Middle frontal gyrus (tissue), 1 donor: ENCODE results near the gene BMPER.

Experiments used
- DNase-seq: peaks from one replicate; pipeline ENCODE4 v3.0.0-alpha.2; 2015; ENCODE audit warnings: low spot score; ENCODE audit errors: extremely low spot score

Gene BMPER

DNA sequence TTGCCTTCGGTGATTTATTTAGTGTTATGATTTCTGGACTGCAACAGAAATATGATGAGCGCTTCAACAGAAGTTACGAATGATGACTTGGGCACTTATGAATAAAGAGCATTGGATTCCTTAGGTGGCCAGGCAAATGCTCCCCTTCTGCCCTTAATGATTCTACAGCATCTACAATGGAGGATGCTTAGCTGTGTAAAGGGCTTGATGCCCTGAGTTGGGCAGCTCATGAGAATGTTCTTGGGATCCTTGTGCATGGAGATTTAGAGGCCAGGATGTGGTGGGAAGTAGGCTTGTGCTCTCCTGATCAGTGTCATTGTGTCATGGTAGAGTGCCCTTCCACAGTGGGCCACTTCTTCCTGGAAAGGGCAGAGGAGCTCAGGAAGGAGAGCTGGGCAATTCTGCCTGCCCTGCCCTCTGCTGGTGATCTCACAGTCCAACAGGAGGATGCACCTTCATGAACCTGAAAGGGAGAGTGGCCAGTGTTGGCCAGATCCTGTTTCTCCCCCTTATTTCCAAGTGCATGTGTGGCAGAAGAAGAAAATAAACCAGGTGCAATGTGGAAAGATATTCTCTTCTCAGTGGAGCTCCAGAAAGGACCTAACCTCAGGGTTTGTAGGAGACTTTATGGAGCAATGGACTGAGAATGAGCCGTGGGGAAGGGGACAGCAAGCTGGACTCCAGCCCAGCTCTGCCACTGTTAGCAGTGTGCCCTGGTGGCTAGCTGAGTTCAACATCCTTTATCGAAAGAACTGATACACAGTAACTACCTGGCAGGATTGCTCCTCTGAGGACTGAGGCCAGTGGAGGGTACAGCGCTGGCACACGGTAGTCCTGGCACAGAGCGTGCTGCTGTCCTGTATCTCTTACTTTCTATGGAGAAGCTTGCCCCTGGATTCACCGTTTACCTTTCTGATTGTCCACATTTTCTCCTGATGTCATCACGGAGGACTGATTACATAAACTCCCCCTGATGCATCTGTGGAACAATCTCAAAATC is 182.9 kb downstream of the BMPER start:
- DNase-seq: no peak

DNA sequence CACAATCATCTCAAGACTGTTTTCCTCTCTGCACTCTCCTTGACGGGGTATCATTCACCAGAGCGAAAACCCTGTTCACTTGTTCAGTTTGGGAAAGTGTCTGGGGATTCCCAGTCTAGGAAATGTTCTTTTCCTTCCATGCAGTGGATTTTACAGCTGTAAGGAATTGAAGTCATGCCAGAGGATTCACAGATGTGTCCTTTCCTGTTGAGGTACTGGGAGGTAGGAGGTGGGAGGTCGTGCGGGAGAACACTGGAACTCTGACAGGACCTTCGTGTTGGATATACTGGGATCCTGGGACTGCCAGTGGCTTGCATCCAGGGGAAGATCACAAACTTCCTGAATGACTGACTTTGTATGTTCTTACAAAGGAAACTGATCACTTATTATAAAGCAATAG is 185.5 kb downstream of the BMPER start:
- no peak for DNase-seq

DNA sequence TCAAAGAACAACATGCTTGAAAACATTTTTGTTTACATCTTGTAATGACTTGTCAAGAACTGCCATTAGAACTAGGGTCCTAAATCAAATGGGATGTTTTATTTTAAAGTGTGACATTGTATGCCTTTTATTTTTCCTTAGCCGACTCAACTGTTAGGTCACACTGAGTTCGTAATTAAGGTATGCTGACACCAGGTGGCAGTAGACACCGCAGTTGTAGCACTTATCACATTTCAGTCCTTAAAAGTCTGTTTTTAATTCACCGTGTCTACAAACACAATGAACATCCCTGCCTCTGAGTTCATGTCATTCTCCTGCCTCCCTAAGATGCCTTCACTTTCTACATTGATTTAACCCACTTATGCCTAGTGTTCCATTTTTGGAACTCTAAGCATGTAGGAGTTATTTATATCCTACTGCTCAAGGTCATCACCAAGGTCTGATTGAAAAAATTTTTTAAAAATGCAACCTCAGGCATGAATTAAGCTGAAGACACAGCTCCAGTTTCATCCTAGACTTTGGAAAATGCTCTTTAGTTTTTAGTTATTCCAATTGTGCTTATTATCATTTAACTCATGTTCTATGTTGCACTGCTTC is 186.1 kb downstream of the BMPER start:
- DNase-seq: no peak

DNA sequence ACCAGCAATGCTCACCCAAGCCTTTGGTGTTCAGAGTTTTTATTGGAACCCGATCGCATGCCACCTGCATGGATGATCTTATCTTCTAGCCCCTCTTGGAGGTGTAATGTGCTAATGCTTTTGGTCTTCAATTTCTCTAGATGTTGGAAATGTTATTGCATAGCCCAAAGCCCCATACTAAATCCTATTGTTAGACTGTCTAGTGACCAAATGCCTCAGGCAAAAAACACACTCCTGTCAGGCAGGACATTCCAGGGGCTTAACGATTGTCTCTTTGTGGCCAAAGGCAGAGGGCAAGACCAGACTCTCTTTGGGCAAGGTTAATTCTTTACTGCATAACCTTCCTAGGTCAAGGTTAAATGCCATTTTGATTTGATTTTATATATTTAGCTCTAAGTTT is 187.9 kb downstream of the BMPER start:
- no peak for DNase-seq

DNA sequence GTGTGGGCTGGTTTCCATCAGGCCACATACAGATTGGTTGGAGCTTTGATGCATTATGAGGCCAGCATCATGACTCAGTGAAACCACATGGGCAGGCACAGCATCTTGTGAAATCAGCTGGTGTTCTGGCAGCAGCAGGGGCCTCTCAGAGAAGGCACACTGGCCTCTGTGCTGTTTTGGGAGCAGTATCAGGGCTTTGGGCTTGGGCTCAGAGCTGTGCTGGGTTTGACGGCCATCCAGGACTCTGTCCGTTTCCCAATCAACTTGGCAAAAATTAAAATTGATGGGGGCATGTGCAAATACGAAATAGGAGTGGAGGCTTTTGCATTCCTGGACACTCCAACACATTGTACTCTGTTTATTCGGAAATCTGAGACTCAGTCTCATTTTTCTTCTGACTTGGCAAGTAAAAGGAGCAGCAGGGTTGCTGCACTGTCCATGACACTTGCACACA is 190.9 kb downstream of the BMPER start:
- no peak for DNase-seq

DNA sequence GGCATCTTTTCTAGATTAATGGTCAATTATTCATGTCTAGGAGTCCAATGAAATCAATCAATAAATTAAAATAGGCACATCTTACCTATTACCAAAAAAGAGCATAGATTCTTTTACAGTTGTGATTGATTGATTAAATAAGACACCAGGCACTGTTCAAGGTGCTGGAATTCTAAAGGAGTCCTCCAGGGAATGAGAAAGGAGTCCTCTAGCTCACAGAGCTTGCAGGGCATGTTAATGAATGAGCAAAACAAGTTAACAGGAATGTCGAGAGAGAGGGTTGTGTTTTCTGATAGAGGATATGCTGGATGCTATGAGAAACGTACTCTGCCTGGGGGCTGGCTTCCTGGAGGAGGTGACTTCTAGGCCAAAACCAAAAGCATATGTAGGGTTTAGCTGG is 191.4 kb downstream of the BMPER start:
- DNase-seq: no peak

DNA sequence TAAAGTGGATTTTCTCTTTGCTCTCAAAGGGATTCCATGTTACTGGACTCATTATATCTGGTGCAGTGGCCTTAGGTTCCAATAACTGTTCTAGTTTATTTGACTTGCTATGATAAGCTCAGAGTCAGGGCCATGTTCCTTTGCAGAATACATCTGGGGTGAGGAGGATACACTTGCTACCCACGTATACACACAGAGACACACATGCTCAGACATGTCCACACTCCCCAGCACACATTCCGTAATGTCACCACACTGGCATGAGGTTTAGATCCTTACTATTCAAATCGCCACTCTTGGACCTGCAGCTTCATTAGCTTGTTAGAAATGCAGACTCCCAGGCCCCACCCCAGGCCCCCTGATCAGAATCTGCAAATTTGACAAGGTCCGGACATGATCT is 195.3 kb downstream of the BMPER start:
- DNase-seq: no peak

DNA sequence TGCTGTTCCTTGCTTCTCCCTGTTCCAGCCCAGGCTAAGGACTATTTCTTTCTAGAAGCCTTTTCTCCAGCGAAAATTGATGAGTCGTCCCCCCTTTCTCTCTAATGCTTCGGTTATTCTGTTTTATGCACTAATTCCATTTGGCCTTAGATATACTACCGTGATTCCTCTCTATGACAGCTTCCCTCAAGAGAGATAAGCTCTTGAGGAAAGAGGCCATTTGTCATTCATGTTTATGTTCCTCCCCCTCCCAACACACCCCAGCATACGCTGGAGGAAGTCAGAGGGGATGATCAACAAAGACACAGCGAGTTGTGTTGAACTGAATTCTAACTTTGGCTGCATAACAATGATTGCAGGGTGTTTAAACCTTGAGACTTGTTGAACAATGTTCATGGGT is 198.8 kb downstream of the BMPER start:
- DNase-seq: no peak

DNA sequence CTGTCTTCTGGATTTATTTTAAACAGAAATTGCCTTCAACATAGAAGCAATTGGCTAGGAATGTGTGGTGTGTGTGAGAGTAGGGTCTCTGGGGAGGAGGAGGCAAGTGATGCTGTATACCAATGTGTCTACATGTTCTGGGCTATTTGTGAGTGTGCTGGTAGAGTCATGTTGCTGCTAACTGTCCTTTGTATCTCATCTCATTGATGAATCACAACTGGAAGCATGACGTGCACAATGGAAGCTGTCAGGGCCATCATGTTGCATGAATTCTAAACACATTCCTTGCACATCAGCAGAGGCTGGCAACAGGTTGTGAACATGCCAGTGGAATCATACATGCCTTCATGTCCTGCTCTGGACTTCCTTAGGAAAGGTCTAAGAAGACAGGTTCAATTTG is 199.7 kb downstream of the BMPER start:
- DNase-seq: no peak

DNA sequence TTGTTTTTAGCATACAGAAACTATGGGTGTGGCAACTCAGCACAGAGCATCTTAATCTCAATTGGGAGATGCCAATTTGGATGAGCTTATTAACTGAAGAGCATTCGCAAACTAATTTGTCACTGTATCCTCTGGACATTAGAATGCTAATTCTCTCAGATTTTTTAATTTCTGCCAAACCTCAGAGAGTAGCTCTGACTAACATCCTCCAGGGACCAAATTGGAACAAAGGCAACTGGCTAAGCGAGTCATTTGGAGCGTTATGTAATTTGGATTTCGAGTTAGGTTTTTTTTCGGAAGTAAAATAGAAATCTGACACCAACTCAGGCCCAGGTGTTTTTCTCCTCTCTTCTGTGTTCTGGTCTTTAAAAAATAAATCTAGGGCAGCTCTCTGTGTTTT is 201.9 kb downstream of the BMPER start:
- peak; percentile 43 for DNase-seq

DNA sequence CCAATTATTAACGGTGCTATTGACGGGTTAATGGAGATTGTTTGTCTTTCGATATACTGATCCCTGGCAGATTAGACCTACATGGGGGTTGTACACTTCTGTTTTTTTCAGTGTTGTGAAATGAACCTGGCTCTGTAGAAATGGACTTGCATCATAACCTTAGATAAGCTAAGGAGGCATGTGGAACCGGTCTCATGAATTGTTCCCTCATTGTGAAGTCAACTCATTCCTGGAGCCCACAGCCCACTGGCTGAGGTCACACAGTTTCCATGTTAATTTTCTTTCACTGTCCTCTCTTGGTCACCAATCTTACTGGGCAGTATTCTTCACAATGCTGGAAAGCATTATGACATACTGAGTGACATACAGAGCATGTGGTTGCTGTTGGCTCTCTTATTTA is 202.8 kb downstream of the BMPER start:
- no peak for DNase-seq

DNA sequence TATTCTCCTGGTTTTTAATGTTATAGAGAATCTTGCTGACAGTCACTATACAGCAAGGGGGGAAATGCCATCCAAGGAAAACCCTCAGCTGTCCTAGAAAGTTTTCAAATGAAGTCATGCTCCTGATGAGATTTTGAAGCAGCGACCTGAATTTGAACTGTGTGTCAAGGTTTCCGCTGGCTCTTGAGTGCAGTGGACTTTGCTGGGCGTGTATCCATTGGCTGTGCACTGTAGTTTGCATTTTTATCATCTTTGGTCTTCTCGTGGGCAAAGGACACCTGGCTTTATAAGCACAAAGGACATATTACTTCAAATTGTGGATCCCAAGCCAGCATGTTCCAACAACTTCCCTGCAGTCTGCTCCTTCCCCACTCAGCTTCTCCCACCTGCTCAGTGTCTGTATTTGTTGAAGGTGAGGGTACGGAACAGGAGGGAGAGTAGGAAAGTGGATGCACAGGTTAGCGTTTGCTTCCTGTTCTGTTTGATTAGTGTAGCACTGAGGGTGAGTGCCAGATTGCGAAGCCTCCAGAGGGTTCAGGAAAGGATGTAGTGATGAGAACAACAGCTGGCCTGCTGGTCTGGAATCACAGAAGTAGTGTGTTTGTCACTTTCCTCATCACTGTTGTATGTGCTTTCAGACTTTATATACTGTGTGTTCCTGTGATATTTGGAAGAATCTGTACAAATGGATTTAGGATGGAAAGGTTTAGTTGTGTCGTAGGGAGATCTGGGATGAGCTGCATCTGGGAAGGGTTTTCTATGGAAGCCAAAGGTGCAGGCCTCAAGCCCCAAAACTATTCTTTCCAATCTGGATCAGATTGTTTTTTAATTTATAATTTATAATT is 204.8 kb downstream of the BMPER start:
- no peak for DNase-seq

DNA sequence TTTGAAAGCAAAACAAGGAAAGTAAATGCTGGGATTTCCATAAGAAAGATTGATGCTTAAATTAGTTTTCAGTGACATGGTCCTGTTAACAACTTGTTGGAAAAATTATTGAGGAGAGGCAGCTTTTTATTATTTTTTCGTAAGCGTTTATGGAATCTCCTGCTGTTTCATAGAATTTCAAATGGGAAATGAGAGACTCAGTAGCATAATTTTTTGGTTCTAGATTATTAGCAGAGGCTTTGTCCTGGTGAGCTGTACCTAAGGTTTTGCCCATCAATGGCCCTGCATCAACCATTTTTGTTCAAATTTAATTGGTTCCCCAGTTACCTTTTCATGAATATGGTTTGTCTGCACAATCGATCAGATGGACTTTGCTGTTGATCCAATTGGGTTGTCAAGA is 205.7 kb downstream of the BMPER start:
- DNase-seq: no peak

DNA sequence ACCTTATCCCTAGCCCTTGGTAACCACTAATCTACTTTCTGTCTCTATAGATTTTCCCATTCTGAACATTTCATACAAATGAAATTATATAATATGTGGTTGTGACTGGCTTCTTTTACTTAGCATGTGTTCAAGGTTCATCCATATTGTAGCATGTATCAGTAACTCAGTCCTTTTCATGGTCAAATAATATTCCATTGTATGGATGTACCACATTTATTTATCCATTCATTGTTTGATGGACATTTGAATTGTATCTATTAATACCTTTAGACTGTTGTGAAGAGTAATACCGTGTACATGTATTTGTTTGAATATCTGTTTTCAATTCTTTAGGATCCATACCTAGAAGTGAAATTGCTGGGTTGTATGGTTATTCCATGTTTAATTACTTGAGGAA is 210.2 kb downstream of the BMPER start:
- DNase-seq: no peak

DNA sequence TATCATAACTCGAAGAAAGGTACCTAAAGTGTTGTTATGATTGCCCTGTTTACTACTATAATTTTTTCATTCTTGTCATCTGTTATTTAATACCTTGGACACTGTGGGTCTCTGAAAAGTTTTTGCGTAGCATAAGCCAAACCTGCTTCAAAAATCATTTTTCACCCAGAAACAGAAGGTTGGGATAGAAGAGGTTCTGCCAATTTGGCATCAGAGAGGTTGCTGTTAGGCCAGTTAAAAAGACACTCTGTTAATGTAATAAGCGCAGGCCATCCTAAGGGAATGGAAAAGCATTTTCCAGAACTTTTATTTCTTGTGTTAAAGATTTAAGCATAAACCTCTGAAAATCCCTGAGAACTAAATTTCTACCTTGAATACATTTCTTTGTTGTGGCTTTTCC is 212.2 kb downstream of the BMPER start:
- no peak for DNase-seq

DNA sequence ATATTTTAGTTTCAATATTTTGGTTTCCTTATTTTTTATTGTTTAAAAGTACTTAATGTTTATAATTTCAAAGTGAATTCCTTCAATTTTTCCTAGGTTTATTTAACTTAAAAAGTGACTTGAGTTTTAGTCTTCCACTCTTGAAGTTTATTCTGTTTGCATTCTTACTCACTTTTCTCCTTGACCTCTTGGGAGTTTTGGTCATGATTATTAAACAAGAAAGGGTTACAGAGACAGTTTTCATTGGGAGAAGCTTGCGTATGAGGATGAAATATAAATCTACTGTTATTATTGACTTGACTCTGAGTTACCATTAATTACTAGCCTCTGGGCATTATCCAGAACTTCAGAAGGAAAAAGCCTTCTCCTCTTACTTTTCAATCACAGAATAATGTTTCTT is 216.0 kb downstream of the BMPER start:
- DNase-seq: no peak

DNA sequence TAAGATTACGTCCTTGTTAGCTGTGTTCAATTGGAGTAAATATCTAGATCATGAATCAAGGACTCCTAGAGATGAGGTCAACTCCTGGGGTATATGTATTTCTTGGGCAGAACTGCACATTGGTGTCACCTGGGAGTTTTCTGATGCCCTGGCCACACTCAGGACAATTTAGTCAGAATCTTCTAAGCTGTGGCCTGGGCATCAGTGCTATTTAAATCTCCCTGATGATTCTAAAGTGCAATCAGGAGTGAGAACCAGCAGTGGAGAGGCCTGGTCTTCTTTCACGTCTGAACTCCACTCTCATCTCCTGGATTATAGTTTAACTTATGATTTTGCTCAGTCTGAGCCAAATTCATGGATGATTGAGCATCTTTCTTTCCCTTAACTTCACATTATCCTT is 218.0 kb downstream of the BMPER start:
- no peak for DNase-seq

DNA sequence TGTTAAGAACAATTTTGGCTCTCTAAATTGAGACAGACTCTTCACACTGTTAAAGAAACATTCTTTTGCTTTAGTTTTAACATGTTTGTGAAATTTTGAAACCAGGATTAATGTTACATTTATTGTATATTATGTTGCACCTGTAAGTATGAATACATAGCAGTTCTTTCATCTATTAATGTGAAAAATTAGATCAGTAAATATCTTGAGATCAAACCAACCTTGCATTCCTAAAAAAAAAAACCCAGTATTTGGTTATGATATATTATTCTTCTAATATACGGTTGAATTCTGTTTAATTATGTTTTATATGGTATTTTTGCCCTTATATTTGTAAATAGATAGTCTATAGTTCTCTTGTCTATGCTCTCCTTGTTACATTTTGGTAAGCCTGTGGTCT is 219.4 kb downstream of the BMPER start:
- DNase-seq: no peak

DNA sequence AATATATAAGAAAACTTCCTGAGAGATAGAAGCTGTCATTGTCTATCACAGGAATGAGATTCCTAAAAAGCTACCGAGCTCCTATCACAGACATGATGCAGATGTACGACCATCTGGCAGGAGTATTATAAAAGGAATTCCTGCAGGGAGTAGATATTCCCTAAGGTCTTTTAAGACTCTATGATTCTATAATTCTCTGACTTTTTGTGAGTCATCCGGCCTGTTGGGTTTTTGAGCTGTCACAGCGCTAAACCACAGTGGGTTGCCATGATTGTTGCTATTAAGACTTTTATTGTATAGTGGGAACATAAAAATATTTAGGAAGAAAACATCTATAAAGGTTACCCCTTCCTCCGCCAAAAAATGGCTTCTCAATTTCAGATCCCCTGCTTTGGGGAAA is 223.4 kb downstream of the BMPER start:
- no peak for DNase-seq

DNA sequence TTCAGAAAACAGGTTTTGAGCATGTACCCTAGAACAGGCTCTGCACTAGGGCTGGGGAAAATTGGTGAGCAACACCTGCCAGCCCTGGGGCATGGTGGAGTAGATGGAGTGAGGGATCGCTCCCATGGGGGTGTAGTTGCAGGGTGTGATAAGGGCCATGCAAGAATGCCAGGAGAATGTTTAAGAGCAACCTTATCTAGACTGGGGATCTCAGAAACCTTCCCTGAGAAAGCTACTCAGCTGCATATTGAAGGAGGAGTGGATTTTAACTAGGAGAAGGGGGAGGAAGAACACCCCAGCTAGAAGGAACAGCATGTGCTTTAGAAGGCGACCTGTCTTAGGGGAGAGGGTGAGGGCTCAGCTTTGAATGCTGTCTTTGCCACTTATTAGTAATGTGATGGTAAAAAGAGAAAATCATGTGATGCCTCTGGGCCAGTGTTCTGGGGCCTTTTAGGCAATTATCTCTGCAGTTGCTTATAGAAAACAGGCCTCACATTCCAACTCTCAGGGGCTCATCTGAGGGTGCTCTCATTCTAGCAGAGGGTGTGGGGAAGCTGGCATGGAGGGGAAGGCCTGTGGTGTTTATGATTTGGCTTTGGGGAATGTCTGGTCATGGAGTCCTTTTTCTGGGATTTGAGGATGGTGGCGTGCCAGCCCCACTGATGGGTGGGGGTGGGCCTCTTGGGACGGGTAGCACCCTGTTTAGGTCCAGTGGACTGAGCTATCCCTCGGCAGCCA is 225.4 kb downstream of the BMPER start:
- DNase-seq: no peak

DNA sequence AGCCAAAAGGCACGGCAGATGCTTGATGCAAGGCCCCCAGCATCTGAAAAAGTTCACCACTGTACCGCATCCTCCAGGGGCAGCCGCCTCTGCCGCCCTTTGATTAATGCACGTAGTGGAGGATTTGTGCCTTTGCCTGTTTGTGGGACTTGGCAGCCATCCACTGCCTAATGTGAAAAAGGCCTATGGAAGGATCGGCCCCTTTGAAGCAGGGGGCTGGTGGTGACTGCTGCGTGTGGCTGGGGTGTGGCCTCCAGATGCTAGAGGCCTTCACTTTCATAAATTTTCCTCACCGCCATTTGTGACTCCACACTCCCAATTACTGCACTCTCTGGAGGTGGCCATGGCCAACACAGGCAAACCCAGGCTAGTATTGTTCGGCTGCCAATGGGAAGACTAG is 226.0 kb downstream of the BMPER start:
- no peak for DNase-seq
